IPS-11a (cell line): ENCODE results near the gene ADCY5.
"Not testable (repeated sequence)": the region's sequence is repeated elsewhere in the genome, so short reads cannot be mapped to it uniquely, and the experiment has no call there.

Experiments
- H3K4me3 ChIP-seq: one replicate; pipeline ENCODE4 v1.5.1; 2013; ENCODE audit warnings: low read depth, low read length, control low read depth

The ADCY5 gene

DNA sequence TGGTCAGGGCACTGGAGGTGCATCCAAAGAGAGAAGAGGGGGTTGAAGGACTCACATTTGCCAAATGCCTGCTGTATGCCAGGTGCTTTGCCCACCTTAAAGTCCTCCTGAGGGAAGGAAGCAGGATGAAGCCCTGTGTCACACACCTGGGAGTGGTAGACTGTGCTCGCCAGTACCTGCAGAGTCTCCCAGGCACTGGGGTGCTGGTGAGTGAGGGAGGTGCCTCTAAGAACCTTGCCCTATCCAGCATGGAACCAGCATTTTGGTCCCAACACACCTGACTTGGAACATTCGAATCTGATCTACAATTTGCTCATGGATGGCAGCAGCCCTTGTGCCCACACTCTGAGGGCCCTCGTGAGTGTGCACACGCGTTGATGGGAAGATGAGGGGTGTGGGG is 170.4 kb downstream of the ADCY5 start:
- no peak overlapping the region for H3K4me3 ChIP-seq

DNA sequence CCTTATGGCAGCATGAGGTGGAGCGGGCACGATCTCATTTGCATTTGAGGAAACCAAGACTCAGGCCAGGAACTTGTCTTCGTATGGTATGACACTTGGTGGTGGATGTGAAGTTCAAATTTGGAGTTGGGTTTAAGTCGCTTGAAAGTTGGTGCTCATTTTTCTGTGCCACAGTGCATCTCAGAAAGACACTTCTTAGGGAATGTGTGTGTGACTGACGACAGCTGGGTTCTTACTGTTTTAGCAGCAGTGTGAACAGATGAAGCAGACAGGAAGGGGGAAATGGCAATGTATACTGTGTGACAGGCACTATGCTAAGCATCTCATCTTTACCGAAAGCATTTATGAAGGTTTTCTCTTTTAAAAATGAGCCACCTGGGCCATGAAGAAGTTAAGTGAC is 171.8 kb downstream of the ADCY5 start:
- H3K4me3 ChIP-seq = no peak overlapping the region

DNA sequence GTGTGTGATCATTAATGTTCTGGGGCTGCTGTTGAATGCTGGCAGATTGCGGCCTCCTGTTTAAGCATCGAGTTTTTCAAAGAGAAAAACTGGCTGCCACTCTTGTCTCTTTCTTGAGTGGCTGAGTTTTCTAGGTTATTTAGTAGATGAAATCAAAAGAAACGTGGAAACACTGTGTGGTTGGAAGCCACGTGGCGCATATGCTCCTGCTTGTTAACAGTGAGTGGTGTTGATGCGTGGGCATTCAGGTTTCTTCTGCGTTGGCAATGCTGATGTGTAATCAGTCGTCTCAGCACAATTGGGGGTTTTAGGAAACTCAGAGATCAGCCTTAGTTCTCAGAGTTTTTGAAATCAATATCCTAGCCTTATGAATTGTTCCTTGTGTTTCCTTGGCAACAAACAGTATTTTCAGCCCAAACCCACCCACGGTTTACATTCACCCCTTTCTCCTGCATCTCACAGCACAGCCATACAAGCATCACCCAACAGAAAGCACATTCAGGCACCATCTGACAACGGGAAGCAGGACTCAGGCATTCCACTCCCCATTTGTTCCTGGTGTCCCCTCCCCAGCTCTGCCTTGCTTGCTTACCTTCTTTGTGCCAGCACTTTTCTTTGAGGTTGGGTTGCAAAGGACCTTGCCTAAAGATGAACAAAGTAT is 172.4 kb downstream of the ADCY5 start:
- H3K4me3 ChIP-seq = no peak overlapping the region

DNA sequence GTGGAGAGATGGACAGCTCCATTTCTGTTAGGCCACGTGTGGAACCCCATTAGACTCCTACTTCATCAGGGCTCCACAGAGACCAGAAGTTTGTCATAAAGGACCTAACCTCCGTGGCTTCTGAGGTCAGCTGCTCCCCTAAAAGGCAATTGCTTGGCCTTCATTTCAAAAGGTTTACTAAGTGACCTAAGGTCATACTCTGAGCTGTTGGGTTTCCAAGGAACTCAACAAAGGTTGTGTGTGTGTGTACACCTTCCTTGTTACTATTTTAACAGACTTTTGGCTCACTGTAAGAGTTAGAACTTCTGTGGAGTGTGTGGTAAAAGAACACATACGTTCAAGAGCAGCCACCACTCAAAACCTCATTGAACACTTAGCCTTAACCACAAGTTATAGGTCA is 173.2 kb downstream of the ADCY5 start:
- no peak overlapping the region for H3K4me3 ChIP-seq

DNA sequence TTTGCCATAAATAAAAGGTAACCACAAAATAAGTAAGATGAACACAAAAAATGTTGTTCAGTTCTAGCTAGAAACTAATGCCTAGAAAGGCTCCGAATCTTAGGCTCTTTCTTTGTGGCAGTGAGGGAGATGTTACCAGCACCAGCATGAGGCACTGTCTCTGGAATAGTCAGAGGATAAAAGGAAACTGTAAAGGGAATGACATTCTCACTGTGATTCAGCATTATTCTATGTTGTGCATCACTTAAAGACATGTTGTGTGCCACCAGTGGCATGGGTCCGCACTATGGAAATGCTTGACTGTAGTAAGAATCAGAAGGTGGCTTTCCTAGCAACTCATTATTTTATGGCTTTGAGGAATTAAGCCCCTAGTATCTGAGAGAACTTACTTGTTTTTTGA is 176.3 kb downstream of the ADCY5 start:
- no peak overlapping the region for H3K4me3 ChIP-seq

DNA sequence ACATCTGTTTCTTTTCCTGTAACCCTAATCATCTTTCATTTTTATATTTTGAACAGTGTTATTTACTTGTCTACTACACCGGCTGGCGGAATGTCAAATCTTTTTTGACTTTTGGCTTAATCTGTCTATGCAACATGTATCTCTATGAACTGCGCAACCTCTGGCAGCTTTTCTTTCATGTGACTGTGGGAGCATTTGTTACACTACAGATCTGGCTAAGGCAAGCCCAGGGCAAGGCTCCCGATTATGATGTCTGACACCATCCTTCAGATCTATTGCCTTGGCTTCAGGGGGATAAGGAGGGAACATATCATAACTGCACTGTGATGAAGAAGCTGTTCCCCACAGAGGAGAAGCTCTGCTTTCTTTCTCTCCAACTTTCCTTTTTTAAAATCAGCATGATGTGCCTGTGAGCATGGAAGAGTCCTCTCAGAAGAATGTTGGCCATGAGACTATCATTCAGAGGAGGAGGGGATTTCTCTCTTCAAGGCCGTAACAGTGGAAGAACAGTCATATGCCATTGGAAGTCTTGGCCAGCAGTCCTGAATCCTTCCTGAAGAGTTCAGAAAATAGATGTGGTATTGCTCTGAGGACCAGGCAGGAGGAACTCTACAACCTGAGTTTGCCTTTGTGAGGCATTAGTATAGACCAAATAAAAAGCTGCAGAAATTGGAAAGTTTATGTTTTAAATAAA is 177.3 kb downstream of the ADCY5 start:
- no peak overlapping the region for H3K4me3 ChIP-seq

DNA sequence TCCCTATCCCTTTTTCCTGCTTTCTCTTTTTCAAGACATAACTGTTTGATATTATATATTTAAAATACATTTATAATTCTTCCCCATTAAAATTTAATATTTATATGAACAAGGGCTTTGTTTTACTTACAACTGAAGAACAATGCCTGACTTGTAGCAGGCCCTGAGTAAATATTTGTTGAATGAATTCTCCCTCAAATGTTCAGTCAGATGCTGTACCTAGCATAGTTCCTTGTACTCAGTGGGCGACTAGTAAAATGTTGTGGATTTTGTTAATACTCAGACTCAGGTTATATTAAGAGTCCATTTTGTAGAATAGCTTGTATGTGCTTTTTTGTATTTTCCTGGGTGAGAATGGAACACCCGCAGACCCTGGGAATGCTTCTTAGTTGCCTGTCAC is 178.1 kb downstream of the ADCY5 start:
- no peak overlapping the region for H3K4me3 ChIP-seq

DNA sequence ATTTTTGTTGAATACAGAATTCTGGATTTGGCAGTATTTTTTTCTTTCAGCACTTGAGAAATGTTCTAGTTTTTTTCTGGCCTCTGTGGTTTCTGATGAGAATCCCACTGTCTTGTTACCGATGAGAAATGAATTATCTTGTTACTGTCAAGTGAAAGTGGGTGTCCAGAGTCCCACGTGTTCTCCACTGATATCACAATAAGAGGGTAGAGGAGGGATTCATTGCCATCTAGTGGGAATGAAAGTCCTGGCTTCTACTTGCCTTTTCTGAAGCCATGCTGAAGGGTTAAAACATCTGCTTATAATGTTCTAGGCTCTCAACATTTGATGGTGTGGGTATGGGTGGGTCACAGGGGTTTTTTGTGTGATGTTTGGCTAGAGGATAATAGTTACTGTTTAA is 181.1 kb downstream of the ADCY5 start:
- H3K4me3 ChIP-seq = no peak overlapping the region

DNA sequence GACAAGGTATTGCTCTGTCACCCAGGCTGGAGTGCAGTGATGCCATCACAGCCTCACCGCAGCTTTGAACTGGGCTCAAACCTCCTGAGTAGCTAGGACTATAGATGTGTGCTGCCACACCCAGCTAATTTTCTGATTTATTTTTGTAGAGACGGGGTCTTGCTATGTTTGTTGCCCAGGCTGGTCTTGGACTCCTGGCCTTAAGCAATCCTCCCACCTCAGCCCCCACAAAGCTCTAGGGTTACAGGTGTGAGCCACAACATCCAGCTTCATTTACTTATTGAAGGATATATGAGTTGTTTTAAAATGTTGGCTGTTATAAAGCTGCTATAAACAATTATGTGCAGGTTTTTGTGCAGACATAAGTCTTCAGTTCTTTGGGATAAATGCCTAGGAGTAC is 184.9 kb downstream of the ADCY5 start:
- H3K4me3 ChIP-seq = no peak overlapping the region

DNA sequence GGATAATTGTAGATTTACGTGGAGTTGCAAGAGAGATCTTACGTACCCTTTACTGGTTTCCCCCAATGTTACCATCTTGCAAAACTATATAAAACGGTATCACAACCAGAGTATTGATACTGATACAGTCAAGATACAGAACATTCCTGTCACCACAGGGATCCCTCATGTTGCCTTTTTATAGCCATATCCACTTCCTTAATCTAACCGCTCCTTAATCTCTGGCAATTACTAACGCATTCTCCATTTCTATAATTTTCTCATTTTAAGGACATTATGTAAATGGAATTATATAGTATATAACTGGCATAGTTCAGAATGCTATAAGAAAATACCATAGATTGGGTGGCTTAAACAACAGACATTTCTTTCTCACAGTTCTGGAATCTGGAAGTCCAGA is 186.0 kb downstream of the ADCY5 start:
- no peak overlapping the region for H3K4me3 ChIP-seq

DNA sequence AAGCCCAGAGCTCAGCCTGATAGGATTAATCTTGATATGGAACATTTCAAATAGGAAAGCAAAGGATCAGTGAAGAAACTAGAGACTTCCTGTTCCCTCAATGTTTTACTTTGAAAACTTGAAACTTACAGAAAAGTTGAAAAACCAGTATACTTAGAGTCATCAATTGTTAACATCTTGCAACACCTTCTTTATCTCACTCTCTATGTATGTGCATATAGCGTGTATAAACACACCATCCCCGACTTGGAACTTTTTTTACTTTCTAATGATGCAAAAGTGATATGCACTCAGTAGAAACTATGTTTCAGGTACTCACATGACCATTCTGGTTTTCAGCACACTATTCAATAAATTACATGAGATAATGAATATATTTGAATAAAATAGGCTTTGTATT is 186.7 kb downstream of the ADCY5 start:
- no peak overlapping the region for H3K4me3 ChIP-seq

DNA sequence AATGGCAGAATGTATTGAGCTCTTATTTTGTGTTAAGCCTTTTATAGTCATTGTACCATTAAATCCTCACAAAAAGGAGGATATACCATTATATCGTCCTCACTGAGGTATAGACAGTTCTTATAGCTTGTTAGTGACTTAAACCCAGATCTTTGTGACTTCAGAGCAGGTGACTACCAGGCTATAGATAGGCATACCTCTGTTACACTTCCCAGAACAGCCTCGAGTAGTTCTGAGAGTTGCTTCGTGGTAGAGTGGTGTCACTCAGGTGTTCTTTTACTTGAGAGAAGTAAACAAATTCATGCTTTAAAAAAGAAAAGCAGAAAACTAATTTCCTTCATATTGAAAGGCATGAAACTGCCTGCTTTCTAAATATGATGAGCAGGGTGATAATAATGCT is 187.2 kb downstream of the ADCY5 start:
- no peak overlapping the region for H3K4me3 ChIP-seq

DNA sequence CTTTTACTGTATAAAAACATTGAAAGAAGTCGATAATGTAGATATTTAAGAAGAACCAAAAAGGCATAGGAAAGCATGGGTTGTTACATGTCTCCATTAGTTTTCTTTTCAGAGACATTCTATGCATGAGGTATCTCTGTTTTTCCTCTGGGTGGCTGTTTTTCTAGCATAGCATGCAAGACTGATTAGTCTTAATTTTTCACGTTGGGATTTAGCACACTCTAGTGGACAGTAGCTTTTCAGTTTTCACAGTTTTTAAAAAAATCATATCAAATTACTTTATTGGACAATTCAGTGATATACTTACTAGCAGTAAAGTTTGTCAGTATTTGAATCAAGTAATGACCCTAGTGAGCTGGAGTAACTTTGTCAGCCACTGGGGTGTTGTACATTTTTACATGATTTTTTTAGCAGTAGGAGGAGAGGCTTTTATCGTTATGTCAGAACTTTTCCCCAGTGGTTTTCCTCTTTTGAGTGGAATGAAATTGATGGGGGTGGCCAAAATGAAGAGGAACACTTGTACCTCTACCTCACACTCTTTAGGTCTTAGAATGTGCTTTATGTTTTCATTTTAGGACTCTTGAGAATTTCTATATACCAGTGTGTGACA is 190.0 kb downstream of the ADCY5 start:
- H3K4me3 ChIP-seq = no peak overlapping the region

DNA sequence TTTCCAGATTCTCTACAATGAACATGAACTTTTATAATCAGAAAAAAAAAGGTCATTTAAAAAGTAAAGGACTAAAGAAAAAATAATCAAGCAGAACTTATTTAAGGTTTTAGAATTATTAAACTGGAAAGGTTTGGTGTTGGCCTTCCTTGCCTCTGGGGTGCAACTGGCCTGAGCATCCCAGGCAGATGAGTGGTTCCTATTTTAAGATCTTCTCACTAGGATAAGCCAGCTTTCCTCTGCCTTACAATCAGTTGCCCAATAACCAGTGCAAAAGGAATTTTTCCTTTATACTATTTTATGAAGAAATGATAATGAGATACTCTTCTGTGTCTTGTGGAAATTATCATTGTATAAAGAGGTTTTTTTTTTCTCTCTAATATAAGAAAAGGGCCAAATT is 190.5 kb downstream of the ADCY5 start:
- H3K4me3 ChIP-seq = no peak overlapping the region

DNA sequence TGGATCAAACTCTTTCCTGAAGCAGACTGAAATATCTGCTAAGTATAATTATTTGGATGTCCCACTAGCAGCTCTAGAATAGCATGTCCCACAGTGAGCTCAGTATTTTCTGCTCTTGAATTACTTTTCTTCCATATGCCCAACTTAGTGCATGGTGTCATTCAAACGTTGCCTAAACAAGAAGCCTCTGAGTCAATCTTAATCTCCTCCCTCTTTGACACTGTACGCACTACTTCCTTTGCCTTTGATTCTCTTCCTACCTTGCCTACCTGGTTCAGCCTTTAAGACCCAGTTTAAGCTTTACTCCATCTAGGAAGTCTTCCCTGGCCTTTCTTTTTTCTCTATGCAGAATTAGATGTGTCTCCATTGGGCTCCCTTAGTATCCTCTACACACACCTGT is 192.6 kb downstream of the ADCY5 start:
- H3K4me3 ChIP-seq = no peak overlapping the region

DNA sequence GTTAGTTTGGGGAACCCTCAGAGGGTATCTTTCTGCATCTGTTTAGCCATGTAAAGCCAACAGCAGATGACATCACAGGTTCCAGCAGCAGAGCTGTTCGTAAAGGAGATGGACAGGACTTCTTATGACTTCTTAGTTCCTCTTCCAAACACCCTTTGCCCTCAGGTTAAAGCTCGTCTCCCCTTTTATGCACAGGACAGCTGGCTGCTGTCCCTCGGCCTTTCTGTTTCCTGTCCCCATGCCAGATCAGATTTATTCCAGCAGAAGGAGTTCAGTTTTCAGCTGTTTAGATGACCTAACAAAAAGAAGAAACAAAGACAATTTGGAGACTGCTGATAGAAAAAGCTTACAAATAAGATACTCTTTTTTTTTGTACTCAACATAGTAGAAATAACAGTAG is 202.0 kb downstream of the ADCY5 start:
- H3K4me3 ChIP-seq = no peak overlapping the region

DNA sequence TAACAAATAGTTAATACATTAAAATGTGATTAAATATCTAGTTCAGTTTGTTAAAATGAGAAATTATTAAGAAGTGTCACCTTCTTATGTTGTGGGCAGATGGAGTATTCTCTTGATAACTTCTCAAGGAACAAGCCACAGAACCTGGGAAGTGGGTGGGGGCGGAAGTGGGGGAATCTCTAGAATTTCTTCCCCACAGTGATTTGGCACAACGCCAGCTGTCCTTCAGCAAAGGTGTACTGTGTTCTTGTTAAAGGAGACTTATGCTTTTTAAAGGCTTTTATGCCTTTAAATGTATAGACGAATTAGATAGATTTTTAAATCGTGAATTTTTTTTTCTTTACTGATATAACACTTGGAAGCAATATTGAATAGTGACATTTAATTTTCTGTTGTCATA is 204.8 kb downstream of the ADCY5 start:
- H3K4me3 ChIP-seq = no peak overlapping the region

DNA sequence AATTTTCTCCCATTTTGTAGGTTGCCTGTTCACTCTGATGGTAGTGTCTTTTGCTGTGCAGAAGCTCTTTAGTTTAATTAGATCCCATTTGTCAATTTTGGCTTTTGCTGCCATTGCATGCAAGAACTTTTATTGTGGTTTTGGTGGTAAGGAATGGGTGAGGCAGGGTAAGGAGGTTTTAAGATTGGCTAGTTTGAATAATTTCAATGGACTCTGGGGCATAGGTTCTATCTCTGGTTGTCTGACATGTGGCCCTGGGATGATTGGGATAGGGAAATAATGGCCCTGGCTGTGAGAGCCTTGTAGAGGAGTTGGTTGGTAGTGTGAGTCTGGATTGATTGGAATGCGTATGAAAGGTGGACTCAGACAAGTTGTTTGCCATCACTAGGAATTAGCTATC is 209.1 kb downstream of the ADCY5 start:
- no peak overlapping the region for H3K4me3 ChIP-seq

DNA sequence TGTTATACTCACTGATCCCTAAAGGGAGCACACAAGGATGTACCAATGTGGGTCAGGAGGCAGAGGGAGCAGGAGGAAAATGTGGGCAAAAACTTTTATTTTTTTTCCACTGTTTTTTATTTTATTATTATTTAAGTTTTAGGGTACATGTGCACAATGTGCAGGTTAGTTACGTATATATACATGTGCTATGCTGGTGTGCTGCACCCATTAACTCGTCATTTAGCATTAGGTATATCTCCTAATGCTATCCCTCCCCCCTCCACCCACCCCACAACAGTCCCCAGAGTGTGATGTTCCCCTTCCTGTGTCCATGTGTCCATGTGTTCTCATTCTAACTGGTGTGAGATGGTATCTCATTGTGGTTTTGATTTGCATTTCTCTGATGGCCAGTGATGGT is 209.7 kb downstream of the ADCY5 start:
- not testable (repeated sequence) for H3K4me3 ChIP-seq

DNA sequence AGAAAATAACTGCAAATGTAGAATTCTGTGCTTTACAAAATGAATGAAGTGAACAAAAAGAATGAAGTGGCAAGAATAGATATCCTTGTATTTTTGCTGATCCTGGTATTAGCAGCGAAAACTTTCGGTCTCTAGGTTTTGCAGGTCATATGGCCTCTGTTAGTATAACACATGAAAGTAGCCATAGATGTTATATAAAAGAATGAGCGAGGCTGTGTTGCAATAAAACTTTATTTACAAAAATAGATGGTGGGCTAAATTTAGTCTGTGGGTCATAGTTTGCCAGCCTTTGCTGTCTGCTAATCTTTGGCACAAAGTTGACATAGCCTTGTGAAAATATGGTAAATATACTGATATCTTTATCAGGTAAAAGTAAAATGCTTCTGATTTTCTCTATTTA is 212.0 kb downstream of the ADCY5 start:
- H3K4me3 ChIP-seq = no peak overlapping the region
